ENCODE measurements around the gene MYRIP. TPM values are rescaled to one million over a fixed set of nuclear protein-coding genes. Genes with fewer than 3 reads are reported as not detected.

The MYRIP gene
- total RNA-seq, 2 donors from 2014 or later: 4.8 to 9.3 TPM

DNA sequence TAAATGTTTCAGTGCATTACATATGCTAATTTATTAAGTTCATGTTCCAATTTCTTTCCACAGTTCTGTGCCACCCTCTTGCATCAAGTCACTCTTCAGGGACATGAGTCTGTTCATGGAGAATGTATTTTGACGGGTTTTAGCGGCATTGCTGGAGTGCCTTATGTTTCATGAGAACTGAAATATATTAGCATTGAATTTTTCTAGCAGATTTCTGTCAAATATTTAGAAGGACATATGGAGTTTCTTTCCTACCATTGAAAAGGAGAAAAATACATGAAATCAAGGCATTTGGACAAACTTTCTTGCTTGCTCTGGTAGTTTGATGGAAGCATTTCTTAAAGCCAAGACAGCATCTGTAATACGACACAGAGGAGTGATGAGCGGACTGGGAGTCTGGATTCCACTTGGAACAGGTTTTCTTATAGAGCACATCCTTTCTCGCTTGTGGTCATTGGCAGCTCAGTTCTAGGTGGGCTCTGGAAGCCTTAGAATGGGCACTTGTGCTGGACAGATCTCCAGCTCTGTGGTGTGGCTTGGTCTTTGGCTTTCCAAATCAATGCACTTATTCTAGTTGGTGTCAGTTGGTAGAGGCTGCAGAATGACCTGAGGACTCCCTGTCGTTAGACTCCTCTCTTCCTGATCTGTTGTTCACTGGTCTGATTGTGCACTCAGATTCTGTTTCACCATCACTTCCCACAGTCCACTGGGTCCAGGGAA is 415.5 kb downstream of the MYRIP start:
- intact Hi-C loops (cut with DNase I): no loop called here
- no peak for DNase-seq (ENCODE audit: low spot score)
- Histone ChIP-seq H3K27ac (no peak overlapping the region), H3K4me1 (replicated peaks) (no peaks in the 10 kb centered on the region), H3K4me3 (no peak overlapping the region), H3K9me3 (no peaks in the 10 kb centered on the region), H3K36me3 (no peaks in the 10 kb centered on the region), H3K27me3 (replicated peaks; ENCODE audit: insufficient read depth) (no peaks in the 10 kb centered on the region)
- TF ChIP-seq, protein P1, sequence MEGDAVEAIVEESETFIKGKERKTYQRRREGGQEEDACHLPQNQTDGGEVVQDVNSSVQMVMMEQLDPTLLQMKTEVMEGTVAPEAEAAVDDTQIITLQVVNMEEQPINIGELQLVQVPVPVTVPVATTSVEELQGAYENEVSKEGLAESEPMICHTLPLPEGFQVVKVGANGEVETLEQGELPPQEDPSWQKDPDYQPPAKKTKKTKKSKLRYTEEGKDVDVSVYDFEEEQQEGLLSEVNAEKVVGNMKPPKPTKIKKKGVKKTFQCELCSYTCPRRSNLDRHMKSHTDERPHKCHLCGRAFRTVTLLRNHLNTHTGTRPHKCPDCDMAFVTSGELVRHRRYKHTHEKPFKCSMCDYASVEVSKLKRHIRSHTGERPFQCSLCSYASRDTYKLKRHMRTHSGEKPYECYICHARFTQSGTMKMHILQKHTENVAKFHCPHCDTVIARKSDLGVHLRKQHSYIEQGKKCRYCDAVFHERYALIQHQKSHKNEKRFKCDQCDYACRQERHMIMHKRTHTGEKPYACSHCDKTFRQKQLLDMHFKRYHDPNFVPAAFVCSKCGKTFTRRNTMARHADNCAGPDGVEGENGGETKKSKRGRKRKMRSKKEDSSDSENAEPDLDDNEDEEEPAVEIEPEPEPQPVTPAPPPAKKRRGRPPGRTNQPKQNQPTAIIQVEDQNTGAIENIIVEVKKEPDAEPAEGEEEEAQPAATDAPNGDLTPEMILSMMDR (IDR thresholded peaks at IDR 0.05): no peak
- no peak for TF ChIP-seq POLR2A (IDR thresholded peaks at IDR 0.05)
- no peak for TF ChIP-seq POLR2AphosphoS5 (IDR thresholded peaks at IDR 0.05)
- 95% methylated on average over 6 of the region's 6 CpGs for WGBS

GRCh38 chr3:40226636-40227035 is 417.2 kb downstream of the MYRIP start:
- intact Hi-C loops (cut with DNase I): no loop called here
- no peak for TF ChIP-seq POLR2A (IDR thresholded peaks at IDR 0.05)
- TF ChIP-seq POLR2AphosphoS5 (IDR thresholded peaks at IDR 0.05): no peak
- TF ChIP-seq, protein P1 (IDR thresholded peaks at IDR 0.05): no peak
- Histone ChIP-seq H3K9me3 (no peaks in the 10 kb centered on the region), H3K4me1 (replicated peaks) (no peaks in the 10 kb centered on the region), H3K4me3 (no peak overlapping the region), H3K36me3 (no peaks in the 10 kb centered on the region), H3K27me3 (replicated peaks; ENCODE audit: insufficient read depth) (no peaks in the 10 kb centered on the region), H3K27ac (no peak overlapping the region)
- DNase-seq (ENCODE audit: low spot score): no peak
- 88% methylated on average over 5 of the region's 5 CpGs for whole genome bisulfite sequencing

DNA sequence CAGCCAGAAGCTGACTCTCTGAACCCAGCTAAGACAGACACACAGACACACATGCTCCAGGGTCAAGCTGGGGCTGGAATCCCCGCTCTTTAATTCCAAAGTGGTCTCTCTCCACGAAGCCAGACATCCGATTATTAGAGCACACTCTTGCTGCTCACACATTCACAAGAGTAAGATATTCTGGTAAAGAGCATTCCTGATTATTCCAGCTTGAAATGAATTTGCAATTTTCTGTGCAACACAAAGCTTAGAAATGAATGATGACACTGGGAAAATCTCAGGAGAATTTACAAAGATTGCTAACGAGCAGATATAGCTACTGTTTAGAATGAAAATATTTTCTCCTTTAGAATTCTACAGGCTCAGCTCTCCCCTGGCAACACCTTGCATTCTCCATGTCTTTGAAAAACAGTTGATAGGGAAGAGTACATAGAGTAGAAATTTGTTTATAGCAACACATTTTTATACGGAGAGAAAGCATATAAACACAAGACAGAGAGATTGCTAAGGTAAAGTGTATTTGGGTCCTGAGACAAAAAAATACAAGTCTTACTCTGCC is 419.5 kb downstream of the MYRIP start:
- Histone ChIP-seq H3K27ac (no peak overlapping the region), H3K4me1 (replicated peaks) (no peaks in the 10 kb centered on the region), H3K9me3 (no peaks in the 10 kb centered on the region), H3K4me3 (no peak overlapping the region), H3K36me3 (no peaks in the 10 kb centered on the region), H3K27me3 (replicated peaks; ENCODE audit: insufficient read depth) (no peaks in the 10 kb centered on the region)
- no peak for DNase-seq (ENCODE audit: low spot score)
- intact Hi-C loops (cut with DNase I): no loop called here
- 84% methylated on average over 5 of the region's 5 CpGs for WGBS
- TF ChIP-seq, protein P1 (IDR thresholded peaks at IDR 0.05): no peak
- no peak for TF ChIP-seq POLR2A (IDR thresholded peaks at IDR 0.05)
- TF ChIP-seq POLR2AphosphoS5 (IDR thresholded peaks at IDR 0.05): no peak

GRCh38 chr3:40229386-40229785 is 420.0 kb downstream of the MYRIP start:
- H3K36me3 ChIP-seq: no peaks in the 10 kb centered on the region
- intact Hi-C loops (cut with DNase I): no loop called here
- H3K27ac ChIP-seq: no peak overlapping the region
- 80% methylated on average over 6 of the region's 6 CpGs for WGBS
- H3K9me3 ChIP-seq: no peaks in the 10 kb centered on the region
- no peaks in the 10 kb centered on the region for H3K27me3 ChIP-seq (replicated peaks; ENCODE audit: insufficient read depth)
- H3K4me1 ChIP-seq (replicated peaks): no peaks in the 10 kb centered on the region
- TF ChIP-seq POLR2A (IDR thresholded peaks at IDR 0.05) (no peak), POLR2AphosphoS5 (IDR thresholded peaks at IDR 0.05) (no peak)
- TF ChIP-seq, protein P1 (IDR thresholded peaks at IDR 0.05): no peak
- no peak for DNase-seq (ENCODE audit: low spot score)
- no peak overlapping the region for H3K4me3 ChIP-seq

DNA sequence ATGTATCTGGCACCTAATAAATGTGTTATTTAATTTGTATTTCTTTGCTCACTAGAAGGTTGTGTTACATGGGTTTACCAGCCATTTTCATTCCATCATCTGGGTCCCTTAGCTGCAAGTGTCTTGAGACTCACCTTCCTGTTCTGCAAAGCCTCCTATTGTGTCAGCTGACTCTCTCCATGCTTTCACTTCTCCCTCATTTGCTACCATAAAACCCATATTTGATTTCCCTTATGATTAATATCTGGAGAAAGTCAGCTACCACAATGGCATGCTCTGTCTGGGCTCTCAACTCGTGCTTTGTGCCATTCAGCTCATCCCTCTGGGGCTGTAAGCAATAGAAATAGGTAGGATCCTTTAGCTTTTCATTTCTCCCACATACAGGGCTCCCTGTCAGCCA is 420.6 kb downstream of the MYRIP start:
- TF ChIP-seq POLR2A (IDR thresholded peaks at IDR 0.05) (no peak), POLR2AphosphoS5 (IDR thresholded peaks at IDR 0.05) (no peak)
- TF ChIP-seq, protein P1 (IDR thresholded peaks at IDR 0.05): no peak
- intact Hi-C loops (cut with DNase I): no loop called here
- Histone ChIP-seq H3K27me3 (replicated peaks; ENCODE audit: insufficient read depth) (no peaks in the 10 kb centered on the region), H3K36me3 (no peaks in the 10 kb centered on the region), H3K9me3 (no peaks in the 10 kb centered on the region), H3K27ac (no peak overlapping the region), H3K4me1 (replicated peaks) (no peaks in the 10 kb centered on the region), H3K4me3 (no peak overlapping the region)
- no peak for DNase-seq (ENCODE audit: low spot score)
- WGBS: 84% methylated on average over 1 of the region's 1 CpG
